ENCODE results near the gene MYO7A.

DNA sequence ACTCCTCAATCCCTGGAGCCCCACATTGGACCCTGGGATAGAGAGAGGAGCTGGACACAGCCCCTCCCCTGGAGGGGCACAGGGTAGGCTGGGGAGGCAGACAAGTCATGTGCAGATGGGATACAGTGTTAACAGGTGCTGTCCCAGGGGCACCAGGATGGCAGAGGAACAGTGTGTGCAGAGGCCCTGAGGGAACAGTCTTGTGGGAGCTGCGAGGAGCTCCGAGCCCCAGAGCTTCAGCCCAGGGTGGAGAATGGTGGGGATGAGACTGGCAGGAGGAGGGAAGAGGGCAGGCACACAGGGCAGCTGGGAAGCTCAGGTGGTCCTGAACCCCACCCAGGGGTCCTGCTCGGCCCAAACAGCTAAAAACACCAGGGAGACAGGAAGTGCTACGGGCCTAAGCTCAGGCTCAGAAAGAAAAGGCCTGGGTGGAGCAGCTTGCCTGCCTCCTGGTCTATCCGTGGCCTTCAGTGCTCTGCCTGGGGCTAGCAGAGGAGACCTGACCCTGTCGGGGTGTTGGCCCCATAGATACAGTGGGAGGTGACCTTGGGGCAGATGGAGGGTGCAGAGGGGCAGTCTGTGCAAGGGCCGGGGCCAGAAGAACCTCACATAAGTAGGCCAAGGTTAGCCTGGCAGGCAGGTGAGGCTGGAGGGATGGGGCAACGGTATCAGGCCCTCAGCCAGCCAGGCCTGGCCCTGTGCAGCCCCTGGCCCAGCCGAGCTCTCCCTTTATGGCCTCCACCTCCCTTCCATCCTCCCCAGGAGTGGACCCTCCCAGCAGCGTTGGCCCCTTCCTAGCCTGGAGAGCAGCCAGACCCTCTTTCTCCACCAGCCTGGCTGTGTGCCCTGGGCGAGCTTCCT lies 45.8 kb upstream of the MYO7A start:
- TF ChIP-seq, protein P1, sequence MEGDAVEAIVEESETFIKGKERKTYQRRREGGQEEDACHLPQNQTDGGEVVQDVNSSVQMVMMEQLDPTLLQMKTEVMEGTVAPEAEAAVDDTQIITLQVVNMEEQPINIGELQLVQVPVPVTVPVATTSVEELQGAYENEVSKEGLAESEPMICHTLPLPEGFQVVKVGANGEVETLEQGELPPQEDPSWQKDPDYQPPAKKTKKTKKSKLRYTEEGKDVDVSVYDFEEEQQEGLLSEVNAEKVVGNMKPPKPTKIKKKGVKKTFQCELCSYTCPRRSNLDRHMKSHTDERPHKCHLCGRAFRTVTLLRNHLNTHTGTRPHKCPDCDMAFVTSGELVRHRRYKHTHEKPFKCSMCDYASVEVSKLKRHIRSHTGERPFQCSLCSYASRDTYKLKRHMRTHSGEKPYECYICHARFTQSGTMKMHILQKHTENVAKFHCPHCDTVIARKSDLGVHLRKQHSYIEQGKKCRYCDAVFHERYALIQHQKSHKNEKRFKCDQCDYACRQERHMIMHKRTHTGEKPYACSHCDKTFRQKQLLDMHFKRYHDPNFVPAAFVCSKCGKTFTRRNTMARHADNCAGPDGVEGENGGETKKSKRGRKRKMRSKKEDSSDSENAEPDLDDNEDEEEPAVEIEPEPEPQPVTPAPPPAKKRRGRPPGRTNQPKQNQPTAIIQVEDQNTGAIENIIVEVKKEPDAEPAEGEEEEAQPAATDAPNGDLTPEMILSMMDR (IDR thresholded peaks at IDR 0.05): no peak
- TF ChIP-seq POLR2A (IDR thresholded peaks at IDR 0.05): no peak
- TF ChIP-seq POLR2AphosphoS5 (IDR thresholded peaks at IDR 0.05): no peak
- no peak for TF ChIP-seq EP300 (IDR thresholded peaks at IDR 0.05)
